GOT3 (cell line): ENCODE results near the gene HNRNPA2B1.

Source experiments
- DNase-seq: peaks from one replicate; lab custom pipeline; 2025; ENCODE audit warnings: mixed read lengths; lab: John Stamatoyannopoulos, UW

HNRNPA2B1 gene

DNA sequence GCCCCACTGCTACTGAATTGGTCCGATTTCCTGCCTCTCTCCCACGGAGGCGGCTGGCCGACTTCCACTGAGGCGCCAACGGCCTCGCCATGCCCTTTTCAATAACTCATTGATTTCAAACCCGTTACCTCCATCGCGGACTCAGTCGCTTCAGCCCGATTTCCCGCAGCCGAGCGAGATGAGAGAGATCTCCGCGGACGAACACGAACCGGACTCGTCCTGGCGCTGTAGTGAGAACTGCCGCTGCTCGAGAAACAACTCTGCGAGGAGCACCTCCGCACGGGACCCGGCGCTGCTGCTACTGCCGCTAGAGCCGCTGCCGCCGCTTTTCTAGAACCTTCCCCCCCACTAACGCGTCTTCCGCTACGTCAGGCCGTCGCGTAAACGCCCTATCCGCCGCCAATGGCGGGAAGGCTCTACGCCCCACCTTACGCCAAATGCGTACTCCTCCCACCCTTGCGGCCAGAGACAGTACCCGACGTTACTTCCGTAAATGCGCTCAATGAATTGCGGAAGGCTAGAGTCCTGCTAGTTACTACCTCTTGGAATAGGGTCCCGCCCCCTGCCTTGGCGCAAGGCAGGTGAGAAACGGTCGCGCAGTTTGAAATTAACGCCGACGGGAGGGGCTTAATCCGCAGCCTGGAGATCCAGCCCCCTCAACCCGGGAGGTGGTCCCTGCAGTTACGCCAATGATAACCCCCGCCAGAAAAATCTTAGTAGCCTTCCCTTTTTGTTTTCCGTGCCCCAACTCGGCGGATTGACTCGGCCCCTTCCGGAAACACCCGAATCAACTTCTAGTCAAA is at the start of gene HNRNPA2B1:
Gene HNRNPA2B1 (minus strand): TSS at position 303 of the 803 bp plus-strand sequence. CDS start 169 bp downstream, at position 134.
- peak; percentile 98 for DNase-seq

DNA sequence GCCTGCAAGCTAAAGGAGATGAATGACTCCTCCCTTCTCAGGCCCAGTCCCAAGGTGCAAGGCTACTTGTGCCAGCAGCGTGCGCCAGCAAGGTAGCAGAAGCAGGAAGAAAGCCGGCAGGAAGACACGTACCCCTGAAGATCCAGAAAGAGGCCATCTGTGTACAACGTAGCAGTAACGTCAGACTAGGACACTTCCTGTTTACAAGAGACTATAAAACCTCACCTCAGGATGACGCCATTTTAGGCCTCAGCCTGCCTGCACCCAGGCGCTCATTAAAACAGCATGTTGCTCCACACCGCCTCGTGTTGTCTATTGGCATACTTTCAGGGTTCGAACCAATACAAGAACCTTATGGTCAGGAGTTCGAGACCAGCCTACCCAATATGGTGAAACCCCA is 49.7 kb upstream of the HNRNPA2B1 start:
- DNase-seq: no peak

DNA sequence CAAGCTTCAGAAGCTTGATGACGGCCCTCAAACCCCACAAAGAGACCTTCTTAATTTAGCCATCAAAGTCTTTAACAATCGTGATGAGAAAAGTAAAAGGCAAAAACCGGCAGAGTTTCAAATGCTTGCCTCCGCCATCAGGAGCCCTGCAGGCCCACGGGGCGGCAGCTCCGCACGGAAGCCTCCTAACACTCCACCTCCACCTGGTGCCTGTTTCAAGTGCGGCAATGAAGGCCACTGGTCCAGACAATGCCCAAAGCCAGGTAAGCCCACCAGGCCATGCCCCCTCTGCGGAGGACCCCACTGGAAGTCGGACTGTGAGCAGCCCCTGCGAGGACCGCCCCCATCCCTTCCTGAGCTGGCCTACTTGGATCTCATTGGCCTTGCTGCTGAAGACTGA is 44.6 kb upstream of the HNRNPA2B1 start:
- DNase-seq: no peak

DNA sequence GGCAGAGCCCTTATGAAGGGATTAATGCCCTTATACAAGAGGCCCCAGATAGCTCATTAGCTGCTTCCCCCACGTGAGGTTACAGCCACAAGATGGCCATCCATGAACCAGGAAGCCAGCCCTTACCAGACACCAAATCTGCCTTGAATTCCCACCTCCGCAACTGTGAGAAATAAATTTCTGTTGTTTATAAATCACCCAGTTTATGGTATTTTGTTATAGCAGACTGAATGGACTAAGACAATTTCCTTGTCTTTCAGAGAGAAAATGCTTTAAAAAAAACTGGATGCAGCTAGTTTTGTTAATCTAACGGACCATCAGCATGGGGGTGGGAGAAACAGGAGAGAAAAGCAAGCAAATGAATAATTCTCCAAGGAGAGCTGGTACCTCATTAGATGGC is 37.5 kb upstream of the HNRNPA2B1 start:
- DNase-seq: no peak

DNA sequence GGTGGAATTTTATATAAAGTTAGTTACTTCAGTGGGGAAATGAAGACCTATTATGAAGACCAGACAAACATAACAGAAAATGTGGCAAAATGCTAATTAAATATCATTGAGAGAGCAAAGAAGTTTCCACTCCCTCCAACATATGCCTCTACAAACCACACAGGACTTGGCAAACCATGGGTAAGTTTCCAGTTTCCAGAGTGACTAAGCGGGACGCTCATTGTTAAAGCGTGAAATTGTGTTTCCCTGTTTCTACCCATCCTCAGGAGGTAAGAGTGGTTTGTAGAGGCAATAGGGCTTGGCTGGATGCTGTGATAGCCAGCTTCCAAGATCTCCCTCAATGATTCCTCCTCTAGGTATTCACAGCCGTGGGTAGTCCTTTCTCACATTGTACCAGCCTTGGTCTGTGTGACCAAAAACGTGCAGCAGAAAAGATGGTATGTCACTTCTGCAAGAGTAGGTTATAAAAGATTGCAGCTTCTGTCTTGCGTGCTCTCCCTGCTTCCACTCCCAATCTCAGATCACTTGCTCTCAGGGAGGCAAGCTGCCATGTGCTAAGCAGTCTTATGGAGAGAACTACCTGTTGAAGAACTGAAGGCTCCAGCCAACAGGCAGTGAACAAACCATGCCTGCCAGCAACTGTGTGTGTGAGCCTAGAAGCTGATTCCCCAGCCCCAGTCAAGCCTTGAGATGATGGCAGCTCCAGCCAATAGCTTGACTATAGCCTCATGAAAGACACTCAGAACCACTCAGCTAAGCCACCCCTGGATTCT is 36.7 kb upstream of the HNRNPA2B1 start:
- no peak for DNase-seq

DNA sequence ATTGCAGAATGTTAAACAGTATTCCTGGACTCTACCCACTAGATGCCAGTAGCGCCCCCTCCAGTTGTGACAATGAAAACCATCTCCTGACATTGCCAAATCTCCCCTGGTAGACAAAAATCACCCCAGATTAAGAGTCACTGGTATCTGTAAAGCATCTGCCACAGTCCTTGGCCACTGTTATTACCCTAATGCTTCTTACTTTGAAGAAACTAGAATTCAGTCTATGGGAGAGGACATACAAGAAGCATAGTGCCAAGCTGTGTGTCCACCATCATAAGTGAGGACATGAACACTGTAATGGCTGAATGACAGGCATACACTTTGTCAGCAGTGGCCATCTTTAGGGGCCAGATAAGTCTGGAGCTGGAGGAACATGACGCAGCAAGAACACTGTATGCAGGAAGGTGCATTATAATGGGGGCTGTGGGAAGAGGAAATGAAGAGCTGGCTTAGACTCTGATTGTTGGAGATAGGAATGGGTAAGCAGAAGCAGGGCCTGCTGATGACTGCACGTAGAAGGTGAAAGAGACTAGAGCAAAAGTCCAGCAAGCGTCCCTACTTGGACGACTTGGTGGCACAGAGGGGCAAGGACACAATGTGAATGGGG is 33.5 kb upstream of the HNRNPA2B1 start:
- no peak for DNase-seq

DNA sequence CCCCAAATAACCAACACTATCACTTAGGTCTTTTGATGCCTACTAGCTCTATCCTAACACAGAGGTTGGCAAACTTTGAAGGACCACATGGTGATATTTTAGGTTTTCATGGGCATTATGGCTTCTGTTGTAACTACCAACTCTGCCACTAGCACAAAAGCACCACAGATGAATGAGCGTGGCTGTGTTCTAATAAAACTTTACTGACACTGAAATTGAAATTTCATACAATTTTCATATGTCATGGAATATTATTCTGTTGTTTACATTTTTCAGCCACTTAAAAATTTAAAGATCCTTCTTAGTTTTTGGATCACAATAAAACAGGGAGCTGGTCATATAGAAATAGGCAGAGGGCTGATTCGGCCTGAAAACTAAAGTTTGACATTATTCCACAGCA is 27.4 kb upstream of the HNRNPA2B1 start:
- no peak for DNase-seq

DNA sequence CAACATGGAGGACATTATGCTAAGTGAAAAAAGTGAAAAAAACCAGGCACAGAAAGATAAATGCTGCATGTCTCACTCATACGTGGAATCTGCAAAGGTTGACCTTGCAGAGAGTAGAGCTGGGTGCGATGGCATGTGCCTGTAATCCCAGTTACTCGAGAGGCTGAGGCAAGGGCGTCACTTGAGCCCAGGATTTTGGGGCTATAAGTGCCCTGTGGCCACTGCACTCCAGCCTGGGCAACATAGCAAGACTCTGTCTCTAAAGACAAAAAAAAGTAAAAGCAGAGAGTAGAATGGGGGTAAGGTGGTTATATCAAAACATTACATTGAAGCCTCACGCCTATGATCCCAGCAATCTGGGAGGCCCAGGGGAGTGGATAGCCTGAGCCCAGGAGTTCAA is 23.8 kb upstream of the HNRNPA2B1 start:
- no peak for DNase-seq

DNA sequence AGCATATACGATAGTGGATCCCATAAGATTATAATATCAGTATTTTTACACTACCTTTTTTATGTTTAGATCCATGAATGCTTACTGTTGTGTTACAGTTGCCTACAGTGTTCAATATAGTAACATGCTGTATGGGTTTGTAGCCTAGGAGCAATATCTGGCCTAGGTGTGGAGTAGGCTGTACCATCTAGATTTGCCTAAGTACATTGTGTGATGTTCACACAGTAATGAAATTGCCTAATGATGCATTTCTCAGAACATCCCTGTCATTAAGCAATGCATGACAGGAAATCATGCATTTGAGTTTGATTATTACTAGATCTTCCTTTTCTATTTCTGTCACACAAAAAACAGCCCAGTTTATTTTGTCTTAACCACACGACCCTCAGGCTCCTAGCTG is 15.5 kb upstream of the HNRNPA2B1 start:
- DNase-seq: no peak

DNA sequence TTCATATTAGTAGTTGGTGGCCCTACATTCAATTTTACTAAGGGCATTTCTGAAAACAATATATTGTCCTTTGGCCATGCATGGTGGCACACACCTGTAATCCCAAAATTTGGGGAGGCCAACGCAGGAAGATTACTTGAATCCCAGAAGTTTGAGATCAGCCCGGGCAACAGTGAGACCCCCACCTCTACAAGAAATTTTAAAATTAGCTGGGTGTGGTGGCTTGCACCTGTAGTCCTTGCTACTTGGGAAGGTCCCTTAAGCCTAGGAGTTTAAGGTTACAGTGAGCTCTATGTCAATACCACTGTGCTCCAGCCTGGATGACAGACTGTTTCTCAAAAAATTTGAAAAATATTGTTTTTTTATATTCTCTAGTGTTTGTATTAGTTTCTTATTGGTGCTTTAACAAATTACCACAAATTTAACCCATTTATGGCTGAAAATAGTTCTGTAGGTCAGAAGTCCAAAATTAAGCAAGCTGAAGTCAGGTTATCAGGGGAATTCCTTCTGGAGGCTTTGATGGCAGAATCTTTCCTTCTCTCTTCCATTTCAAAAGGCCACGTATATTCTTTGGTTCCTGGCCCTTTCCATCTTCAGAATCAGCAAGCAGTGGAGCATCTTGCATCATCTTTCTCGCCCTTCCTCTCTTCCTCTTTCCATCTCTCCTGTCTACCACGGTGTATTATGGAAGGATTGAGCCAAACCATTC is 13.4 kb upstream of the HNRNPA2B1 start:
- no peak for DNase-seq

DNA sequence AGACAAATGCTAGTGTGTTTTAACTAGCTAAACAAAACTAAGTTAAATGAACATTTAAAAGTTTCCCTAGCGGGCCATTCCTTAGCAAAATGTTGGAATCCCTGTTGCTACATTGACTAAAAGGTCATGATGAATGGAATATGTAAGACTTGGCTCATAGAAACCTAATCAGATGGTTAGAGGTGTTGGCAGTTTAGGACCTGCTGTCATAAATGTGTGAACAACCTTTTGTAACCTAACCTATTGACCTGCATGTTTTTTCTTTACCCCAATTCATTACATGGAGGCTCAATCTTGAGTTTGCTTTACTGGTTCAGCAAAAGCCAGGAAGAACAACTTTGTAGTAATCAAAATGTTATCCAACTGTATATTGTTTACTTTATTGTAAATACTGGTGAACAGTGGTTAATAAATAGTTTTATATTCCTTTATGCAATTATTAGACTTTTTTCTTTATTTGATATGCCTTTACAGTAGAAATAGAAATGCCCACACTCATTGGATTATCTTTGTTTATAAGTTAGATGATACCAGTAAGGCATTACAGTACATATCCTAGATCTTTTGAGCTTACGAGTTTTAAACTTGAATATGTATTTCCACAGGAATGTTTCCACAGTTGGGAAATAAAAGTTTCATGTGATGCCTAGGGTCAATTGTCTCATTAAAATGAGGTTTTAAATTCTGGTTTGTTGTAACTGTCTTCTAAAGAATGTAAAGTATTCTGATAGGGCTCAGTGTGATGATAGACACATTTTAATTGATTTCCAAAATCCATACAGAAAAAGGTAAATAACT is 12.6 kb upstream of the HNRNPA2B1 start:
- no peak for DNase-seq

DNA sequence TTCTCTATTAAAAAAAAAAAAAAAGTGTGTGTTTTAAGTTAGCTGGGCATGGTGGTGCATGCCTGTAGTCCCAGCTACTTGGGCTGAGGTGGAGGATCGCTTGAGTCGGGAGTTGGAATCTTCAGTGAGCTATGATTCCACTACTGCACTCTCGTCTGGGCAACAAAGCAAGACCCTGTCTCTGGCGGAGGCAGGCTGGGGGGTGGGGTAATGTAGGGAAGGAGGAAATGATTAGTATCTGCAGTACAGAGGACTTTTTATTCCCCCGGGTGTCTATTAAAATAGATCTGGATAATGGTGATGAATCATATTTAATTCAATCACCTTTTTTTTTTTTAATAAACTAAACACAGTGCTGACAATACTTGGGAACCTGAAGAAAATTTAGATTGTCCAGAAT is 7.5 kb upstream of the HNRNPA2B1 start:
- DNase-seq: no peak

DNA sequence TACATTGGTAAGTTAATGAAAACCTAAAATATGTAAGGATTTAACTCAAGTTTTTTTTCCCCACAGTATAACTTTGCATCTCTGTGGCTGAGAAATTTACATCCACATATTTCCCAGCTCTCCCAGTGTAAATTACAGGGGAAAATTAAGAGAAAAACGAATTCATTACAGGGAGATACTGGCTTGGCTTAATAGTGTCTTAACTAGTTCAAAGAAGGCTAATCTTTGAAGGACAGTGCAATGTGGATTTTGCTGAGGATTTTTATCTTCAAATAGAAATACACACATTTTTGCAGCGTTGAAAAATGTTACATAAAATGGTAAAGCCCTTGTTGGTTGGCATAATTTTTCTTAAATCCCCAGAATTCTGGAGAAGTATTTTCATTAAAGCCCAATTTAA is 2.5 kb upstream of the HNRNPA2B1 start:
- no peak for DNase-seq

DNA sequence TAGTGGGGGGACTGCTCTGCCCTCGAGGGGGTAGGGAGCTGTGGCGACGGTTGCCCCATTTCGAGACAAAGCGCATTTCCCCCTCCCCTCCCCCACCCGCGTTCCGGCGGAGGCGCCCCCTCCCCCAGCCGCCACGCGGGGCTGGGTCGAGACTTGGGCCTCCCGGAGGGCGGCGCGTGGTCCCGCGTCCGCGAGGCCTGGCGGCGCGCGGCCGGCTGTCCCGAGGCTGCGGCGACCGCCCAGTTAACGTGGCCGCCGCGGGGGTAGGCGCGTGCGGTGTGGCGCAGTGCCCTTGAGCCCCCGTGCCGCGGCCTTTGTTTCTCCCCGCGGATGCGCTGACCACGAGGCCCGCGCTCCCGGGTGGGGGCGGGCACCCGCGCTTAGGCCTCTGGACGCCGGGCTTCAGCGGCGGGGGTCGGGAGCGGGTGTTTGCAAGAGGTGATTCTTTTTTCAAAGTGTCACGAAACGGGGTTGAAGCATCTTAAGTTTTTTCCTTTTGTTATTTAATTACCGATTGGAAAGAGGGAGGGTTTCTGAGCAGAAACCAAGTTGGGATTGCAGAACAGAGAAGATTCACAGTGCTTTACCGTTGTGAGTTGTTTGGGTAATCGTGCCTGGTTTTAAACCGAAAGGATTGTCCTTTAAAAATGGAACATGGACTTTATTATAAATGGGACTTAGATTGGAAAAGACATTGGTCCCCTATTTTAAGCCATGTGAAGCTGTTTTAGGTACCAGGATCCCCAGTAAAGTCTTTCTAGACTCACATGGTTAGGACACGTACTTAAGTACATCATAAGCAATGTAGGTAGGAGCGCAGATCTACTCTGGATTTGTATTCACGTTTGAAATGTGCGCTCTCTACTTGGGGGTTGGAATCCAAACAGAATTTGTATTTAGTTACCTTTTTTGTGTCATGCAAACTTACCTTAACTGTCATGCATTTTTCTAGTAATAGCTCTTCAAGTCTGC is 1.8 kb upstream of the HNRNPA2B1 start:
- no peak for DNase-seq

DNA sequence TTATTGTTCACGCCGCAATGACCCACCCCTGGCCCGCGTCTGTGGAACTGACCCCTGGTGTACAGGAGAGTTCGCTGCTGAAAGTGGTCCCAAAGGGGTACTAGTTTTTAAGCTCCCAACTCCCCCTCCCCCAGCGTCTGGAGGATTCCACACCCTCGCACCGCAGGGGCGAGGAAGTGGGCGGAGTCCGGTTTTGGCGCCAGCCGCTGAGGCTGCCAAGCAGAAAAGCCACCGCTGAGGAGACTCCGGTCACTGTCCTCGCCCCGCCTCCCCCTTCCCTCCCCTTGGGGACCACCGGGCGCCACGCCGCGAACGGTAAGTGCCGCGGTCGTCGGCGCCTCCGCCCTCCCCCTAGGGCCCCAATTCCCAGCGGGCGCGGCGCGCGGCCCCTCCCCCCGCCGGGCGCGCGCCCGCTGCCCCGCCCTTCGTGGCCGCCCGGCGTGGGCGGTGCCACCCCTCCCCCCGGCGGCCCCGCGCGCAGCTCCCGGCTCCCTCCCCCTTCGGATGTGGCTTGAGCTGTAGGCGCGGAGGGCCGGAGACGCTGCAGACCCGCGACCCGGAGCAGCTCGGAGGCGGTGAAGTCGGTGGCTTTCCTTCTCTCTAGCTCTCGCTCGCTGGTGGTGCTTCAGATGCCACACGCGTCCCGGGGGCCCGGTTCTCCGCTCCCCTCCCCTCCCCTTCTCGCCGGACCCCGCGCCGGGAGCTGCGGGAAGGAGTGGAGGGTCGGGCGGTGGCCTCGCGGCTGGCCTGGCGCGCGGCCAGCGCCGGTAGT is 887 bp upstream of the HNRNPA2B1 start, which contains the start of gene CBX3:
Gene CBX3 (plus strand): TSS at position 499 of the 772 bp plus-strand sequence. CDS start 1,254 bp downstream, outside the sequence.
- DNase-seq: peak; percentile 98

DNA sequence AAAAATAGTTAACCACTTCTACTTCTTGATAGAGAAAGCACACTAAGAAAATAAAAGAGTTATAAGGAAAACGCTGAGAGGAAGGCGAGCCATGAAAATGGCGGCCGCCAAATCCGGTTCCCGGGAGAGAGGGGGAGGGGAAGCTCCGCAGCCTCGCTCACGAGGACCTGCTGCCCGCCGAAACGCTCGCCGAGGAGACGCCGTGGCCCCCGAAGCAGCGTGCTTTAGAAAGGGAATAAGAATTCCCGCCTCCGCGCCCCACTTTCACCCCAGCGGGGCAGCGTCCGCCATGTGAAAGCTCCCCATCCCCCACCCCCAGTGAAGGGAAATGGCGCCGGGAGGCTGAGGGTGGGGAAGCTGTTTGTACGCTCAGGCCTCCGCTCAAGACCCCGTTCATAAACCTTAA is 505 bp downstream of the HNRNPA2B1 start:
- DNase-seq: no peak

DNA sequence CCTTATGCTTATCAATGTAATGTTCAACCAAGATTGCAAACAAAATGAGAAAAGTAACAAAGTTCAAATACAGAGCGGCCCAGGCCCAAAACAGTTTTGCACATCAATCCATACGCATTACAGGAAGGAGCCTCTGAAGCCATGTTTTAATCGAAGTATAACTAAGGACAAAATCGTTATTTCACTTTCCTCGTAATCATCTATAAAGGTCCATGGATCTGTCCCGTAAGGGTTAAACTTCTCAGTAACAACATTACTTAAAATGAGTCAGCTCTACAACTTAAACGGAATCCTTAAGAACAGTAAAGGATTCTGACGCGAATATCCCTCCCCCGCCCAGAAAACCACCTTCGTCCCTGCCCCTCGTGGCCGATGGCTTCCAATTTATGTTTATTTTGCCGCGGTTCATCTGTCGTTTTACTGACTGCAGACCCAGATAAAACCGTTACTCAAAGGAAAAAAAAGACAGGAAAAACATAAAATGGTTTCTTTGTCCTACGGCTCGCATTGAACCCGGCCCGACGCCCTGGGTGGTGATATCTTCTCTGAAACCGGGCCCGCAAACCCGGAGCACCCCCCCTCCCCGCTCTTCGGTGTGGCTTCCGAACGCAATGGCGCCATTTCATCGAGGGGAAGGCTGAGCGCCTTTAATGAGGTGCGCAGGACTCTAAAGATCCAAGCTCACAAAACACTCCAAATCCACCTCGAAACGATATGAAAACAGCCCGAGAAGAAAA is 1.1 kb downstream of the HNRNPA2B1 start:
- no peak for DNase-seq

DNA sequence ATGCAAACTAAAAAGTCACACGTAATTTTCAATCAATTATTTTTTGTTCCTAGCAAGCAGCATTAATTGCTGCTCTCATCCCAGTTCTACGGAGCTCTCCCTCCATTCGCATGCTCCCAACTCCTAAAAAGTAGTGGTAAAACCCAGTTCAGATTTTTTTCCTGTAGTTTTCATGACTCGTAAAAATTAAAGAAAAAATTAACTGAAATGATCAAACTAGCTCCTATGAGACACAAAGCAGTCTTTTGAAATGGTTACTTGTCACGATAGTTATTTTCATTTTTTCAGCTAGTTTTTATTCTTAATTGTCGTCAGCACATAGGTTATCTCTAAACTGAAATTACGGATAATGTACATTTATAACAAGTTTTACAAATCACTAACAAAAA is 1.8 kb downstream of the HNRNPA2B1 start:
- DNase-seq: no peak
